ENCODE measurements around the gene CENPB.

Gene CENPB

GRCh38 chr20:3753501-3754275 is 32.9 kb downstream of the CENPB start:
- H3K9ac ChIP-seq (ENCODE audit: low read length in 2 of 2) = no peak overlapping the region
- peaks cover 32 to 38% of the 10 kb centered on the region in 2 donors for H3K36me3 ChIP-seq (ENCODE audit: control insufficient read depth in 2 of 2, insufficient read depth in 2 of 2, low read length in 2 of 2)
- peak overlapping the region; percentile 37 for H3K27ac ChIP-seq (ENCODE audit: low read length)
- H3K4me3 ChIP-seq (ENCODE audit: low read length in 2 of 2) = no peak overlapping the region
- H3K27me3 ChIP-seq (ENCODE audit: control insufficient read depth in 1 of 2, insufficient read depth in 2 of 2, low read length in 2 of 2) = no peaks in the 10 kb centered on the region
- H3K4me1 ChIP-seq (ENCODE audit: control insufficient read depth, insufficient read depth, low read length) = peaks cover 15% of the 10 kb centered on the region
- H3K9me3 ChIP-seq (ENCODE audit: control insufficient read depth in 2 of 2, low read length in 2 of 2) = no peaks in the 10 kb centered on the region

DNA sequence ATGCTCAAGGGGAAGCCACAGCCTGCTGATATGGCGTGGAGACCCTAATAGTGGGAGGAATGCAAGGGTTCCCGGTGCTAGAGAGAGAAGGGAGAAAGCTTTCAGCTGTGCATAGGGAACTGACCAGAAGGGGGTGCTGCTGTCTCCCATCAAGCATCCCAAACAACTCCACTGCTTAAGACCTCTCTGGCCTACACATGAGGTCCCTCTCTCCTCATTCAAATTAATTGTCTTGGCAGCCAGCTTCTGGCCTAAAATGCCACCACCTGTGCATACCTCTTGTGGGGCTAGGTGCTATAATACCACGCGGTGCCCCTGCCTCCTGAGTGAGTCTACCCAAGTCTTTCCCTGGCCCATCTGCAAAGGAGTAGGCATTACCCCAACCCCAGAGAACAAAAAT is 33.4 kb downstream of the CENPB start:
- H3K27ac ChIP-seq (ENCODE audit: low read length) = peak overlapping the region; percentile 37
- peaks cover 26 to 32% of the 10 kb centered on the region in 2 donors for H3K36me3 ChIP-seq (ENCODE audit: control insufficient read depth in 2 of 2, insufficient read depth in 2 of 2, low read length in 2 of 2)
- no peaks in the 10 kb centered on the region for H3K9me3 ChIP-seq (ENCODE audit: control insufficient read depth in 2 of 2, low read length in 2 of 2)
- H3K4me3 ChIP-seq (ENCODE audit: low read length in 2 of 2) = no peak overlapping the region
- peaks cover 16% of the 10 kb centered on the region for H3K4me1 ChIP-seq (ENCODE audit: control insufficient read depth, insufficient read depth, low read length)
- H3K9ac ChIP-seq (ENCODE audit: low read length in 2 of 2) = no peak overlapping the region
- no peaks in the 10 kb centered on the region for H3K27me3 ChIP-seq (ENCODE audit: control insufficient read depth in 1 of 2, insufficient read depth in 2 of 2, low read length in 2 of 2)

DNA sequence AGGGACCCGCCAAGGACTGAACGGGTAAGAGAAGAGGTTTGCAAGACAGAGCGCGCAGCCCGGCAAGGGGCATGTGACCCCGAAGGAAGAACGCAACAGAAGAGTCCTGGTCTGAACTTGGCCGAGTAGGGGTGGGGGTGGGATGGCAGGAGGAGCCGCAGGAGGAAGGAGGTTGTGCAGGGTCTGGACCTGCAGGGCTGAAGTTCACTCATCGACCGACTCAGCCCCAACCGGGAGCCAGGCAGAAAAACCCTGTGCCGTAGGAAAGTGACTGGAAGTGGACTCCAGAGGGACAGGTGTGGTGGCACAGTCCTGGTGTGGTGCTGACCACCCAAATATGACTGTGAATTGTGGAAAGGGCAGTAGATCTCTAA is 34.2 kb downstream of the CENPB start:
- no peak overlapping the region for H3K27ac ChIP-seq (ENCODE audit: low read length)
- H3K4me1 ChIP-seq (ENCODE audit: control insufficient read depth, insufficient read depth, low read length) = peaks cover 16% of the 10 kb centered on the region
- H3K27me3 ChIP-seq (ENCODE audit: control insufficient read depth in 1 of 2, insufficient read depth in 2 of 2, low read length in 2 of 2) = no peaks in the 10 kb centered on the region
- H3K4me3 ChIP-seq (ENCODE audit: low read length in 2 of 2) = peak overlapping the region in 1 of 2 donors; percentile 40
- H3K9ac ChIP-seq (ENCODE audit: low read length in 2 of 2) = no peak overlapping the region
- no peaks in the 10 kb centered on the region for H3K9me3 ChIP-seq (ENCODE audit: control insufficient read depth in 2 of 2, low read length in 2 of 2)
- H3K36me3 ChIP-seq (ENCODE audit: control insufficient read depth in 2 of 2, insufficient read depth in 2 of 2, low read length in 2 of 2) = peaks cover 22 to 28% of the 10 kb centered on the region in 2 donors

DNA sequence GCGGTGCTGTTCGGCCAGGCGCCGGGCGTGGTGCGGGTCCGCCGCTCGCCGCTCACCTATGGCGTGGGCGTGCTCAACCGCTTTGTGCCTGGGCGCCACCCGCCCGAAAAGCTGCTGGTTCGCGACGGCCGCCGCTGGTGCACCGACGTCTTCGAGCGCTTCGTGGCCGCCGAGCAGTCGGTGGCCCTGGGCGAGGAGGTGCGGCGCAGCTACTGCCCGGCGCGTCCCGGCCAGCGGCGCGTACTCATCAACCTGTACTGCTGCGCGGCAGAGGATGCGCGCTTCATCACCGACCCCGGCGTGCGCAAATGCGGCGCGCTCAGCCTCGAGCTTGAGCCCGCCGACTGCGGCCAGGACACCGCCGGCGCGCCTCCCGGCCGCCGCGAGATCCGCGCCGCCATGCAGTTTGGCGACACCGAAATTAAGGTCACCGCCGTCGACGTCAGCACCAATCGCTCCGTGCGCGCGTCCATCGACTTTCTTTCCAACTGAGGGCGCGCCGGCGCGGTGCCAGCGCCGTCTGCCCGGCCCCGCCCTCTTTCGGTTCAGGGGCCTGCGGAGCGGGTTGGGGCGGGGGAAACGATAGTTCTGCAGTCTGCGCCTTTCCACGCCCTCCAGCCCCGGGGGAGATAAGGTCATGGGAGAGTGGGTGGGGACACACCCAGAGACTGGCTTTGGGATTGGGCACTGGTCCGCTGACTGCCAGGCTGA is 34.7 kb downstream of the CENPB start:
- Histone ChIP-seq H3K27ac (ENCODE audit: low read length) (no peak overlapping the region), H3K4me3 (ENCODE audit: low read length in 2 of 2) (peak overlapping the region in 1 of 2 donors; percentile 40), H3K36me3 (ENCODE audit: control insufficient read depth in 2 of 2, insufficient read depth in 2 of 2, low read length in 2 of 2) (peaks cover 22 to 28% of the 10 kb centered on the region in 2 donors), H3K9ac (ENCODE audit: low read length in 2 of 2) (no peak overlapping the region), H3K9me3 (ENCODE audit: control insufficient read depth in 2 of 2, low read length in 2 of 2) (no peaks in the 10 kb centered on the region), H3K4me1 (ENCODE audit: control insufficient read depth, insufficient read depth, low read length) (peaks cover 16% of the 10 kb centered on the region), H3K27me3 (ENCODE audit: control insufficient read depth in 1 of 2, insufficient read depth in 2 of 2, low read length in 2 of 2) (no peaks in the 10 kb centered on the region)

GRCh38 chr20:3751305-3751674 is 35.2 kb downstream of the CENPB start:
- peaks cover 16% of the 10 kb centered on the region for H3K4me1 ChIP-seq (ENCODE audit: control insufficient read depth, insufficient read depth, low read length)
- H3K9me3 ChIP-seq (ENCODE audit: control insufficient read depth in 2 of 2, low read length in 2 of 2) = no peaks in the 10 kb centered on the region
- no peaks in the 10 kb centered on the region for H3K27me3 ChIP-seq (ENCODE audit: control insufficient read depth in 1 of 2, insufficient read depth in 2 of 2, low read length in 2 of 2)
- no peak overlapping the region for H3K27ac ChIP-seq (ENCODE audit: low read length)
- peaks cover 18 to 24% of the 10 kb centered on the region in 2 donors for H3K36me3 ChIP-seq (ENCODE audit: control insufficient read depth in 2 of 2, insufficient read depth in 2 of 2, low read length in 2 of 2)
- H3K4me3 ChIP-seq (ENCODE audit: low read length in 2 of 2) = no peak overlapping the region
- no peak overlapping the region for H3K9ac ChIP-seq (ENCODE audit: low read length in 2 of 2)

DNA sequence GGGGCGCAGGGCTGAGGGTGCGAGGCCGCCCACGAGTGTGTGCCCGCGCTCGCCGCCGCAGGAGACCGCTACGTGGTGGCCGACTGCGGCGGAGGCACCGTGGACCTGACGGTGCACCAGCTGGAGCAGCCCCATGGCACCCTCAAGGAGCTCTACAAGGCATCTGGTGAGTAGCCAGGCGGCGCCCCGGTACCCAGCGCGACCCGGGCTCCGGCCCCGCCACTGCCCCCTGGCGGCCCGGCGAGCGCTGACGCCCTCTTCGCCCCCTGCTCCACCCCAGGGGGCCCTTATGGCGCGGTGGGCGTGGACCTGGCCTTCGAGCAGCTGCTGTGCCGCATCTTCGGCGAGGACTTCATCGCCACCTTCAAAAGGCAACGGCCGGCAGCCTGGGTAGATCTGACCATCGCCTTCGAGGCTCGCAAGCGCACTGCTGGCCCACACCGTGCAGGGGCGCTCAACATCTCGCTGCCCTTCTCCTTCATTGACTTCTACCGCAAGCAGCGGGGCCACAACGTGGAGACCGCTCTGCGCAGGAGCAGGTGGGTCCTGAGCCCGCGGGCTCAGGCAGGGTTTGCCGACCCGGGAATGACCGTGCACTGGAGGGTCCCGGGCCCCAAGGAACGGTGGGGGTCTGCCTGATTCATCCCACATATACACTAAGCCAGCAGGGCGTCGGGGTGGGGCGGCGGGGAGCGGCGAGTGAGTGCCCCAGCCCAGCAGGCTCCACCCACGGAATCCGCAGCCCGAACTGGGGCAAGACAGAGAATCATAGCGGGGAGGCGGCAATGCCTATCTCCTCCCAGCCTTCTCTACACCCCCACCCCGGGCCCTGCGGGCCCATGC is 36.6 kb downstream of the CENPB start:
- H3K27me3 ChIP-seq (ENCODE audit: control insufficient read depth in 1 of 2, insufficient read depth in 2 of 2, low read length in 2 of 2) = no peaks in the 10 kb centered on the region
- H3K4me1 ChIP-seq (ENCODE audit: control insufficient read depth, insufficient read depth, low read length) = peaks cover 16% of the 10 kb centered on the region
- peaks cover 10 to 13% of the 10 kb centered on the region in 2 donors for H3K36me3 ChIP-seq (ENCODE audit: control insufficient read depth in 2 of 2, insufficient read depth in 2 of 2, low read length in 2 of 2)
- no peak overlapping the region for H3K4me3 ChIP-seq (ENCODE audit: low read length in 2 of 2)
- H3K27ac ChIP-seq (ENCODE audit: low read length) = no peak overlapping the region
- no peaks in the 10 kb centered on the region for H3K9me3 ChIP-seq (ENCODE audit: control insufficient read depth in 2 of 2, low read length in 2 of 2)
- no peak overlapping the region for H3K9ac ChIP-seq (ENCODE audit: low read length in 2 of 2)

- peaks cover 6 to 10% of the 10 kb centered on the region in 2 donors for H3K36me3 ChIP-seq (ENCODE audit: control insufficient read depth in 2 of 2, insufficient read depth in 2 of 2, low read length in 2 of 2)
- peaks cover 3 to 4% of the 10 kb centered on the region in 2 donors for H3K27me3 ChIP-seq (ENCODE audit: control insufficient read depth in 1 of 2, insufficient read depth in 2 of 2, low read length in 2 of 2)
- H3K9me3 ChIP-seq (ENCODE audit: control insufficient read depth in 2 of 2, low read length in 2 of 2) = no peaks in the 10 kb centered on the region
- peaks cover 16% of the 10 kb centered on the region for H3K4me1 ChIP-seq (ENCODE audit: control insufficient read depth, insufficient read depth, low read length)
- no peak overlapping the region for H3K27ac ChIP-seq (ENCODE audit: low read length)
- no peak overlapping the region for H3K4me3 ChIP-seq (ENCODE audit: low read length in 2 of 2)
- H3K9ac ChIP-seq (ENCODE audit: low read length in 2 of 2) = no peak overlapping the region
Observed at GRCh38 chr20:3749087-3749688, 37.4 kb downstream of the CENPB start.

DNA sequence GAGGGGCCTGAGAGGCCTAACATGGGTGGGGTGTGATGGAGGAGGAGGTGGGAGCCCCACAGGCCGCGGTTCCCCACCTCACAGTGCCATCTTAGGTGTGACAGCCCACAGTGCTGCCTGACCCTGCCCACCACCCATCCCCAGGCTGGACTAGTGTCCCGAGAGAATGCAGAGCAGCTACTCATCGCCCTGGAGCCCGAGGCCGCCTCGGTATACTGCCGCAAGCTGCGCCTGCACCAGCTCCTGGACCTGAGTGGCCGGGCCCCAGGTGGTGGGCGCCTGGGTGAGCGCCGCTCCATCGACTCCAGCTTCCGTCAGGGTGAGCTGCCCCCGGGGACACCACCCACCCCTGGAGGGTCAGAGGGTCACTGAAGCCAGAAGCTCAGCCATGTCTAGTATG is 38.5 kb downstream of the CENPB start:
- H3K4me3 ChIP-seq (ENCODE audit: low read length in 2 of 2) = no peak overlapping the region
- H3K27ac ChIP-seq (ENCODE audit: low read length) = no peak overlapping the region
- peaks cover 3 to 5% of the 10 kb centered on the region in 2 donors for H3K27me3 ChIP-seq (ENCODE audit: control insufficient read depth in 1 of 2, insufficient read depth in 2 of 2, low read length in 2 of 2)

DNA sequence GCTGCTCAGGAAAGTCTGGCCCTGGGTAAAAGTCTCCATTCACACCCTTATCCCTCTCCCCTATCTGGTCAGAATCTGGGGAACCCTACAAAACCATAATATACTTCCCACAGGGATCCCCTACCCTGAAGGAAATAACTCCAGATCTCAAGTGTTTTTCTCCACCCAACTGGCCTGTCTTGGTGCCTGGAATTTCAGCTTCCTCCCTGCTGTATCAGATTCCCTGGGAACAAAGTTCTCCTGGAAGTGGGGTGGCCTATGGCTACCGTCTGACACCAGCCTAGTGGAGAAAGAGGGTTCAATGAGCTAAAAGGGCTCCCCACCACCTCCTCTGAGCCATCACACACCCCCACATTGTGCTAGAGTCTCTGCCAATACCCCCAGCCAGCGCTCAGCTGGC is 39.1 kb downstream of the CENPB start:
- Histone ChIP-seq H3K4me1 (ENCODE audit: control insufficient read depth, insufficient read depth, low read length) (peaks cover 6% of the 10 kb centered on the region), H3K9me3 (ENCODE audit: control insufficient read depth in 2 of 2, low read length in 2 of 2) (no peaks in the 10 kb centered on the region), H3K27me3 (ENCODE audit: control insufficient read depth in 1 of 2, insufficient read depth in 2 of 2, low read length in 2 of 2) (peaks cover 3 to 5% of the 10 kb centered on the region in 2 donors), H3K27ac (ENCODE audit: low read length) (no peak overlapping the region), H3K9ac (ENCODE audit: low read length in 2 of 2) (no peak overlapping the region), H3K4me3 (ENCODE audit: low read length in 2 of 2) (no peak overlapping the region), H3K36me3 (ENCODE audit: control insufficient read depth in 2 of 2, insufficient read depth in 2 of 2, low read length in 2 of 2) (peaks cover 5 to 8% of the 10 kb centered on the region in 2 donors)

More for the DNA sequence above, 38.5 kb downstream of the CENPB start:
- no peak overlapping the region for H3K9ac ChIP-seq (ENCODE audit: low read length in 2 of 2)
- peaks cover 5 to 10% of the 10 kb centered on the region in 2 donors for H3K36me3 ChIP-seq (ENCODE audit: control insufficient read depth in 2 of 2, insufficient read depth in 2 of 2, low read length in 2 of 2)
- H3K9me3 ChIP-seq (ENCODE audit: control insufficient read depth in 2 of 2, low read length in 2 of 2) = no peaks in the 10 kb centered on the region
- H3K4me1 ChIP-seq (ENCODE audit: control insufficient read depth, insufficient read depth, low read length) = peaks cover 9% of the 10 kb centered on the region

DNA sequence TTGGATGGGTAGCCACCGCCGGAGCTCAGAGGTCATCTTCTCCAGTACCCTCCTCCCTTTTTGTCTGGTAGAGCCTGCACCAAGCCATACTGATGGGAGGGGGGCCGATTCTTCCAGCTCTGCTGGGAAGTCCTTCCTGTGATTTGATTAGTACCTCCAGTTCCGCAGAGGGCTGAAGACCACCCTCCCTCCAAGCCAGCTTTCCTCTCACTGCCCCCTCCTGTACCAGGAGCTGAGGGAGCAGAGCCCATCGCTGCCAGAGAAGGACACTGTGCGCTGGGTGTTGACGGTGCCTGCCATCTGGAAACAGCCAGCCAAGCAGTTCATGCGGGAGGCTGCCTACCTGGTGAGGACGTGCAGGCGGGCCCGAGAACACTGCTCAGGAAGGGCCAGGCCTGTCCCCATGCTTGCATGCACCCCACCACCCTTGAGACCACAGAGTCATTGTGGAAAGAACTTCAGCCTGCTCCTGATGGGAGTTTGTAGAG is 40.8 kb downstream of the CENPB start:
- no peak overlapping the region for H3K4me3 ChIP-seq (ENCODE audit: low read length in 2 of 2)
- no peaks in the 10 kb centered on the region for H3K9me3 ChIP-seq (ENCODE audit: control insufficient read depth in 2 of 2, low read length in 2 of 2)
- H3K4me1 ChIP-seq (ENCODE audit: control insufficient read depth, insufficient read depth, low read length) = peaks cover 3% of the 10 kb centered on the region
- H3K27me3 ChIP-seq (ENCODE audit: control insufficient read depth in 1 of 2, insufficient read depth in 2 of 2, low read length in 2 of 2) = peaks cover 3 to 5% of the 10 kb centered on the region in 2 donors
- peaks cover under 1 to 4% of the 10 kb centered on the region in 2 donors for H3K36me3 ChIP-seq (ENCODE audit: control insufficient read depth in 2 of 2, insufficient read depth in 2 of 2, low read length in 2 of 2)
- no peak overlapping the region for H3K27ac ChIP-seq (ENCODE audit: low read length)
- H3K9ac ChIP-seq (ENCODE audit: low read length in 2 of 2) = no peak overlapping the region

Measured in stomach smooth muscle (tissue), 2 donors.